Left ventricle myocardium inferior (tissue), 1 donor: Measurements from ENCODE around the gene ATF7. TPM values are rescaled to one million over a fixed set of nuclear protein-coding genes. Genes with fewer than 3 reads are reported as not detected.

Source experiments
- DNase-seq: peaks from one replicate; pipeline ENCODE4 v3.0.0-alpha.2; 2020
- H3K27ac ChIP-seq: fragments of 200-600 bp; replicated peaks from 2 replicates; pipeline ENCODE4 v1.8.0; 2021
- H3K27me3 ChIP-seq: fragments of 200-600 bp; 2 replicates; pipeline ENCODE4 v1.8.0; 2021; ENCODE audit warnings: low read depth
- H3K36me3 ChIP-seq: fragments of 200-600 bp; 2 replicates; pipeline ENCODE4 v1.8.0; 2021
- H3K4me1 ChIP-seq: fragments of 200-600 bp; 2 replicates; pipeline ENCODE4 v1.8.0; 2021
- H3K4me3 ChIP-seq: fragments of 200-600 bp; 2 replicates; pipeline ENCODE4 v1.8.0; 2021; ENCODE audit warnings: mild to moderate bottlenecking, moderate library complexity
- H3K9me3 ChIP-seq: fragments of 200-600 bp; replicated peaks from 2 replicates; pipeline ENCODE4 v1.8.0; 2021
- intact Hi-C: fragments of 100-400 bp; cut with micrococcal nuclease; formaldehyde crosslinking; loops from one replicate; pipeline ENCODE4 v1.11.0; 2022
- total RNA-seq: library from RNA; stranded (reverse); fragmentation: NEBNext Ultra II Directional; extraction: Animal tissue kit (Norgen Biotek cat#: 25700); gene quantifications from one replicate; pipeline ENCODE4 v1.2.1, GENCODE V29; 2021
- TF ChIP-seq, protein P1 (sequence below): fragments of 200-600 bp; IDR thresholded peaks from 2 replicates; pipeline ENCODE4 v1.8.0; 2021; ENCODE audit warnings: antibody characterized with exemption, mild to moderate bottlenecking, borderline replicate concordance
- donor health status: DM: no; HTN: yes; CAD: no; lungs with severe emphysema.

The ATF7 gene
- total RNA-seq, 1 donor from 2014 or later, result 29.8 TPM

DNA sequence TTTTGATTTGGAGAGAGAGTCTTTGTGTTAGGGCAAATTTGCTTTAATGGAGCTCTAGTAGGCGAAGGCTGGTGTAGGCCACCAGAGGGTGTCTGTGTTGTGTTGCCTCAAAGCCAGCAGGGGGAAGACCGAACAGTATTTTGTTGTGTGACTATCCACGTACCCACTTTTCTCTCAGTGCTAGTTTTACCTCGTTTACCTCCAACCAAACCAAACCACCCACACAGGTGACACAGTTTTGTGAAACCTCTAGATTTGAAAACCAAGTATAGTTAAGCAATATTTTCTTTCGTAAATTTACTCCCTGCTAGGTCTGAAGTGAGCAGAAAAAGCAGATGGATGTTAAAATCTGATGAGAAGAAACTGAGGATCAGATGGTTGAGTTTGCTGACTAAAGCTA, 82.6 kb downstream of the ATF7 start:
- Histone ChIP-seq H3K36me3 (peaks cover 56% of the 10 kb centered on the region), H3K4me1 (peaks cover 30% of the 10 kb centered on the region), H3K9me3 (no peaks in the 10 kb centered on the region), H3K27me3 (no peaks in the 10 kb centered on the region), H3K4me3 (no peak overlapping the region), H3K27ac (peak overlapping the region; percentile 70)
- peak; percentile 28 for DNase-seq
- intact Hi-C loops, result no loop called here
- TF ChIP-seq, protein P1, sequence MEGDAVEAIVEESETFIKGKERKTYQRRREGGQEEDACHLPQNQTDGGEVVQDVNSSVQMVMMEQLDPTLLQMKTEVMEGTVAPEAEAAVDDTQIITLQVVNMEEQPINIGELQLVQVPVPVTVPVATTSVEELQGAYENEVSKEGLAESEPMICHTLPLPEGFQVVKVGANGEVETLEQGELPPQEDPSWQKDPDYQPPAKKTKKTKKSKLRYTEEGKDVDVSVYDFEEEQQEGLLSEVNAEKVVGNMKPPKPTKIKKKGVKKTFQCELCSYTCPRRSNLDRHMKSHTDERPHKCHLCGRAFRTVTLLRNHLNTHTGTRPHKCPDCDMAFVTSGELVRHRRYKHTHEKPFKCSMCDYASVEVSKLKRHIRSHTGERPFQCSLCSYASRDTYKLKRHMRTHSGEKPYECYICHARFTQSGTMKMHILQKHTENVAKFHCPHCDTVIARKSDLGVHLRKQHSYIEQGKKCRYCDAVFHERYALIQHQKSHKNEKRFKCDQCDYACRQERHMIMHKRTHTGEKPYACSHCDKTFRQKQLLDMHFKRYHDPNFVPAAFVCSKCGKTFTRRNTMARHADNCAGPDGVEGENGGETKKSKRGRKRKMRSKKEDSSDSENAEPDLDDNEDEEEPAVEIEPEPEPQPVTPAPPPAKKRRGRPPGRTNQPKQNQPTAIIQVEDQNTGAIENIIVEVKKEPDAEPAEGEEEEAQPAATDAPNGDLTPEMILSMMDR, result peak; percentile 90

GRCh38 chr12:53539526-53539925, 86.7 kb downstream of the ATF7 start:
- intact Hi-C loops, result no loop called here
- H3K27me3 ChIP-seq, result no peaks in the 10 kb centered on the region
- DNase-seq, result no peak
- H3K4me3 ChIP-seq, result no peak overlapping the region
- H3K4me1 ChIP-seq, result peaks cover 30% of the 10 kb centered on the region
- peak overlapping the region; percentile 54 for H3K27ac ChIP-seq
- H3K9me3 ChIP-seq, result no peaks in the 10 kb centered on the region
- TF ChIP-seq, protein P1, result no peak
- H3K36me3 ChIP-seq, result peaks cover 76% of the 10 kb centered on the region

GRCh38 chr12:53538209-53538689, 87.9 kb downstream of the ATF7 start:
- H3K4me3 ChIP-seq, result no peak overlapping the region
- no peaks in the 10 kb centered on the region for H3K9me3 ChIP-seq
- peaks cover 89% of the 10 kb centered on the region for H3K36me3 ChIP-seq
- TF ChIP-seq, protein P1, result no peak
- H3K4me1 ChIP-seq, result peaks cover 17% of the 10 kb centered on the region
- intact Hi-C loops, result no loop called here
- H3K27me3 ChIP-seq, result no peaks in the 10 kb centered on the region
- H3K27ac ChIP-seq, result peak overlapping the region; percentile 54
- DNase-seq, result no peak

- intact Hi-C loops, result no loop called here
Measured at GRCh38 chr12:53536962-53537361, 89.2 kb downstream of the ATF7 start.

DNA sequence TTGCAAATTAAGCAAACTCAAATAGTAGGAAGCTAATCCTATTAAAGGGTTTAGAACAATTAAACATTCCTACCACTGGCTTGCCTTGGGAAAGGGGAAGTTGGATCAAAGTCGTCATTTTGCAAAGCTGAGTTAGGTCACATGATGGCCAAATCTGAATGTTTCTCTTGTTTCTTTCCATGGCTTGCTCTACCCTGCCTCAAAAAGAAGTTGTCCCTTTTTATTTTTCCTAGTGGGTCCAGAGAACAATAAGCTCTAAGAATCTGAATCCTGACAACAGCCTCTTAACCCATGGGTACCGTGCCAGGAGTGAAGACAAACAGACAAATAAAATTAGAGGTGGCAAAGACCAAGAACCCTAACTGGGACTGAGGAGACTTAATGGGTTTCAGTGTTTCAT, 92.7 kb downstream of the ATF7 start:
- DNase-seq, result no peak
- intact Hi-C loops, result no loop called here
- H3K27ac ChIP-seq, result no peak overlapping the region
- TF ChIP-seq, protein P1, result no peak
- peaks cover 95% of the 10 kb centered on the region for H3K36me3 ChIP-seq
- no peaks in the 10 kb centered on the region for H3K27me3 ChIP-seq
- H3K4me1 ChIP-seq, result peaks cover 8% of the 10 kb centered on the region
- H3K4me3 ChIP-seq, result no peak overlapping the region
- H3K9me3 ChIP-seq, result no peaks in the 10 kb centered on the region

More at GRCh38 chr12:53536962-53537361, 89.2 kb downstream of the ATF7 start:
- H3K9me3 ChIP-seq, result no peaks in the 10 kb centered on the region
- H3K27me3 ChIP-seq, result no peaks in the 10 kb centered on the region
- H3K4me3 ChIP-seq, result no peak overlapping the region
- TF ChIP-seq, protein P1, result no peak
- no peak overlapping the region for H3K27ac ChIP-seq
- no peak for DNase-seq
- H3K36me3 ChIP-seq, result peaks cover 91% of the 10 kb centered on the region
- H3K4me1 ChIP-seq, result peaks cover 16% of the 10 kb centered on the region
